Measurements from ENCODE around the gene FAIM.

DNA sequence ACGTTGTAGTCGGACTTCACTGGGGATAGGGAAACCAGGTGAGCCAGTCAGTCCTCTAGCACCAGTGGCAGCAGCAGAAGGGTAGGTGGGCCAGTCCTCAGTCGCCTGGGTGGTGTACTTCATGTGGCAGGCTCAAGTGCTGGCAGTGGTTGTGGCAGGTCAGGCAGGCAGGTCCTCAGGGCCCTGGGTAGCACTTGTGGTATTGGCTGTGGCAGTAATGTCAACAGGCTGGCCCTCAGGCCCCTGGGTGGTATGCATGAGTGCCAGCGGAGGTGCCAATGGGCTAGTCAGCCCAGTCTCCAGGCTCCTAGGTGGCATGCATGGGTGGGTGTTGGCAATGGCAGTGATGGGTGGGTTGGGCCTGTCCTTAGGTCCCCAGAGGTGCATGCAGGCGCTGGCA lies 40.6 kb downstream of the FAIM start:
- TF ChIP-seq, protein P1, sequence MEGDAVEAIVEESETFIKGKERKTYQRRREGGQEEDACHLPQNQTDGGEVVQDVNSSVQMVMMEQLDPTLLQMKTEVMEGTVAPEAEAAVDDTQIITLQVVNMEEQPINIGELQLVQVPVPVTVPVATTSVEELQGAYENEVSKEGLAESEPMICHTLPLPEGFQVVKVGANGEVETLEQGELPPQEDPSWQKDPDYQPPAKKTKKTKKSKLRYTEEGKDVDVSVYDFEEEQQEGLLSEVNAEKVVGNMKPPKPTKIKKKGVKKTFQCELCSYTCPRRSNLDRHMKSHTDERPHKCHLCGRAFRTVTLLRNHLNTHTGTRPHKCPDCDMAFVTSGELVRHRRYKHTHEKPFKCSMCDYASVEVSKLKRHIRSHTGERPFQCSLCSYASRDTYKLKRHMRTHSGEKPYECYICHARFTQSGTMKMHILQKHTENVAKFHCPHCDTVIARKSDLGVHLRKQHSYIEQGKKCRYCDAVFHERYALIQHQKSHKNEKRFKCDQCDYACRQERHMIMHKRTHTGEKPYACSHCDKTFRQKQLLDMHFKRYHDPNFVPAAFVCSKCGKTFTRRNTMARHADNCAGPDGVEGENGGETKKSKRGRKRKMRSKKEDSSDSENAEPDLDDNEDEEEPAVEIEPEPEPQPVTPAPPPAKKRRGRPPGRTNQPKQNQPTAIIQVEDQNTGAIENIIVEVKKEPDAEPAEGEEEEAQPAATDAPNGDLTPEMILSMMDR (IDR thresholded peaks at IDR 0.05): no peak
- no peak for TF ChIP-seq POLR2A (IDR thresholded peaks at IDR 0.05)
